ENCODE data around the gene IGF2.

The IGF2 gene

DNA sequence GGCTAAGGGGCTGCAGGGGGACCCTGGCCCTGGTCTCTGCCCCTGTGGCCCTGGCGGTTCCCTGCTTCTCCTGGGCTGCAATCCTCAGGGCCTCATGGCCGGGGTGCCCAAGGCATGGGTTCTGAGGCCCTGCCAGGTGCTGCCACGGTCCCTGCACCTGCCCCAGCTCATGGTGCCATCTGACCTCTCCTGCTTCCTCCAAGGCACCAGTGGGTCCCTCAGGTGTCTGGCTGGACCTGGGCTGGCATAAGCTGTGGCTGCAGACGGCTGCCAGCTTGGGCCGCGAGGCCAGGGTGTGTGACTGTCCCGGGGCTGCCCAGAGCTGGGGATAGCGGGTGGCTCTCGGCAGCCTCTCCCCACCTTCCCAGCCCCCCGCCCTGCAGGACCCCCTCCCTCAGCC, 19.8 kb upstream of the IGF2 start:
- TF ChIP-seq, protein P1, sequence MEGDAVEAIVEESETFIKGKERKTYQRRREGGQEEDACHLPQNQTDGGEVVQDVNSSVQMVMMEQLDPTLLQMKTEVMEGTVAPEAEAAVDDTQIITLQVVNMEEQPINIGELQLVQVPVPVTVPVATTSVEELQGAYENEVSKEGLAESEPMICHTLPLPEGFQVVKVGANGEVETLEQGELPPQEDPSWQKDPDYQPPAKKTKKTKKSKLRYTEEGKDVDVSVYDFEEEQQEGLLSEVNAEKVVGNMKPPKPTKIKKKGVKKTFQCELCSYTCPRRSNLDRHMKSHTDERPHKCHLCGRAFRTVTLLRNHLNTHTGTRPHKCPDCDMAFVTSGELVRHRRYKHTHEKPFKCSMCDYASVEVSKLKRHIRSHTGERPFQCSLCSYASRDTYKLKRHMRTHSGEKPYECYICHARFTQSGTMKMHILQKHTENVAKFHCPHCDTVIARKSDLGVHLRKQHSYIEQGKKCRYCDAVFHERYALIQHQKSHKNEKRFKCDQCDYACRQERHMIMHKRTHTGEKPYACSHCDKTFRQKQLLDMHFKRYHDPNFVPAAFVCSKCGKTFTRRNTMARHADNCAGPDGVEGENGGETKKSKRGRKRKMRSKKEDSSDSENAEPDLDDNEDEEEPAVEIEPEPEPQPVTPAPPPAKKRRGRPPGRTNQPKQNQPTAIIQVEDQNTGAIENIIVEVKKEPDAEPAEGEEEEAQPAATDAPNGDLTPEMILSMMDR (IDR thresholded peaks at IDR 0.05): no peak
- Mint-ChIP-seq H3K9me3 (no peaks in the 10 kb centered on the region), H3K27ac (no peak overlapping the region), H3K36me3 (ENCODE audit: low read depth) (no peaks in the 10 kb centered on the region), H3K4me1 (no peaks in the 10 kb centered on the region), H3K4me3 (no peak overlapping the region), H3K27me3 (ENCODE audit: low read depth, poor library complexity) (peaks cover 2% of the 10 kb centered on the region)
- no peak for DNase-seq

DNA sequence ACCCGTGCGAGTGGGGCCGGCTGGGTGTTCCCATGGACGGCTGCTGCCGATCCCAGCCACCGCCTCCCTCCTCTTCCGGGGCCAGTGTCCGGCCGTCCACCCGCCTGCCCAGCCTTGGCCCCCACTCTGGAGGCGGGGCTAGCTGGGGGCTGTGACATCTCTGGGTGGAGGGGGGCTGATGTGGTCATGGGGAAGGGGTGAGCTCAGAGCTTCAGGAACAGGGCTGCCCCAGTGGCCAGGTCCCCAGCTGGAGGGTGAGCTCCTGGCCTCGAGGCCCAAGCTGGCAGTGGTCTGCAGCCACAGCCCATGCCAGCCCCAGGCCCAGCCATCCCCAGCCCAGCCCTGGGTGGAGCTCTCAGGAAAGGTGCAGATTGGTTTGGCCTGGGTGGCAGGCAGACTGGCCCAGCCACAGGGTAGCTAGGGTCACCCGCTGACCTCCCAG, 19.1 kb upstream of the IGF2 start:
- peaks cover 2% of the 10 kb centered on the region for H3K27me3 Mint-ChIP-seq (ENCODE audit: low read depth, poor library complexity)
- no peaks in the 10 kb centered on the region for H3K9me3 Mint-ChIP-seq
- H3K27ac Mint-ChIP-seq: no peak overlapping the region
- no peaks in the 10 kb centered on the region for H3K36me3 Mint-ChIP-seq (ENCODE audit: low read depth)
- TF ChIP-seq, protein P1 (IDR thresholded peaks at IDR 0.05): no peak
- no peak for DNase-seq
- H3K4me3 Mint-ChIP-seq: no peak overlapping the region
- H3K4me1 Mint-ChIP-seq: no peaks in the 10 kb centered on the region

DNA sequence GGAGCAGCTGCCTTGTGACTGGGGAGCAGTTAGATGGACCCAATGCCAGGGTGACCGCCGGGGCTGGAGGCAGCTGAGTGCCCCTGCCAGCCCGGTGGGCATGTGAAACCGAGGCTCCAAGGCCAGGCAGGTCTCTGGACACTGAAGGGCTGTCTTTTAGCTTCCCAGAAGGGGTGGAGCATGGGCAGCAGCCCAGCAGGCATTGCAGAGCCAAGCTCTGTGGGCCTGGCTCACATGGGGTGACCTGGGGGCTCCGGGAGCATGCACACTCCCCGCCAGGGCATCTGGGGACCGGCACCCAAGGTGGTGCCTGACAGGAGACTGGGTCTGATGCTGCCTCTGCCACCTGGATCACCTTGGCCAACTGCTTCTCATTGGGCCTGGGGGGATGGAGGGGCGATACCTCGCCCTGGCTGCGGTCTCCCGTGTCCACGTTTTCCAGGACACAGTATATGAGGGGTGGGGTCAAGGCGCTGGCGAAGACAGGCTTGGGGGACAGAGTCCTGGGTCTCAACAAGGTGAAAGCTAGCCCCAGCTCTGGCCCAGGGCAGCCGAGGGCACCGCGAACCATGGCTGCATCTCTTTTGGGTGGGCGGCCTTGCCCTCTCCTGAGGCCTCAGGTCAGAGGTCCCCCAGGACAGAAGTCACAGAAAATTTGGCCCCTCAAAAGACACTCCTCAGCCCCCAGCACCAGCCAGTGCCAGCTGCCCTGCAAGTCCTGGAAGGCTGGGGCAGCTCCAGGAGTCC, 18.3 kb upstream of the IGF2 start:
- H3K36me3 Mint-ChIP-seq (ENCODE audit: low read depth): no peaks in the 10 kb centered on the region
- H3K27ac Mint-ChIP-seq: no peak overlapping the region
- no peaks in the 10 kb centered on the region for H3K4me1 Mint-ChIP-seq

DNA sequence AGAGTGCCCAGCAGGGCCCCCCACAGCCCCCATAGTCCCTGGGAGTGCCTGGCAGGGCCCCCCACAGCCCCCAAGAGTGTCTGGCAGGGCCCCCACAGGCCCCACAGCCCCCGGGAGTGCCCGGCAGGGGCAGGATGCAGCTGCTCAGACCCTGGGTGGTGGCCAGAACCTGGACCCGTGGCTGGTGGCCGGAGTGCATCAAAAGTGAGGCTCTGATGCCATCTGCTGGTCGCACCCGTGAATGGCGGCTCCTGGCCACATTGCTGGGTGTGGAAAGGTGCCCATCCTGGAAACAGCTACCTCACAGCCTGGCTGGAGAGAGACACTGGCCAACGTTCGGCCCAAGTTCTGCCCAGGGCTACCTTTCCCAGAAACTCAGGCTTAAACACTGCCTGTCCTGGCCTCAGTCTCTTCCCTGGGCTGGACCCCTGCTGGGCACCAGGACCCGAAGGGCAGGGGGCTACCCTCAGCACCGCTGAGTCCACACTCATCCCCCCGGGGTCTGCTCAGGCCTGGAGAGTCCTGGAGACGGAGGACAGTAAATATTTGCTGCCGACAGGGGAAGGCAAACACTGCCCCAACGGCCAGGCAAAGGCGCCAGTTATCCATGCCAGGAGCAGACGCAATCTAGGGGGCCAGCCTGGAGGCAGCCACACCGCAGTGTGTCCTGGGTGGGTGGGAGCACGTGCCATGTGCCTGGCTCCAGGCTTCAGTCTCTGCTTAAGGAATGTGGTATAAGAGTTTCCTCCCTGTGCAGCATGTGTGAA, 17.4 kb upstream of the IGF2 start:
- Mint-ChIP-seq H3K27ac (no peak overlapping the region), H3K27me3 (ENCODE audit: low read depth, poor library complexity) (peaks cover 2% of the 10 kb centered on the region), H3K36me3 (ENCODE audit: low read depth) (no peaks in the 10 kb centered on the region), H3K4me3 (no peak overlapping the region), H3K9me3 (no peaks in the 10 kb centered on the region), H3K4me1 (peaks cover 5% of the 10 kb centered on the region)
- TF ChIP-seq, protein P1 (IDR thresholded peaks at IDR 0.05): peak; percentile 88
- DNase-seq: peak; percentile 92

More for the DNA sequence above, 18.3 kb upstream of the IGF2 start:
- no peaks in the 10 kb centered on the region for H3K9me3 Mint-ChIP-seq
- no peak for DNase-seq
- peaks cover 2% of the 10 kb centered on the region for H3K27me3 Mint-ChIP-seq (ENCODE audit: low read depth, poor library complexity)
- TF ChIP-seq, protein P1 (IDR thresholded peaks at IDR 0.05): no peak
- no peak overlapping the region for H3K4me3 Mint-ChIP-seq

DNA sequence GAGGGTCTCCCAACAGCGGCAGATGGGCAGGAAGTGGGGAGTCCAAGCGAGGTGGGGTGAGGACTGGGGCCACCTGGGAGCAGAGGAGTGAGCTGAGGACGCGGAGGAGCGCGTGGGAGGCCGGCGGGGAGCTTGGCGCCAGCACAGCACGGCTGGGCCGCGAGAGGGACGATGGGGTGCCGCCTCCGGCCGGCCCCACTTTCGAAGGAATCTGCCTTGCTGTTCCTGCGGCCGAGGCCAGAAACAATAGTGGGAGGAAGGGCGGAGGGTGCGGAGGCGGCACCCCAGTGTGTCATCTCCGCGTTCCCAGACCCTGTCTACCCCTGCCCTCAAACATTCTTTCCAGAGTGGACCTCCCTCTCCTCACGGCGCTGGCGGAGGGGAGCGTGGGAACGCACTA, 16.3 kb upstream of the IGF2 start:
- Mint-ChIP-seq H3K4me1 (peaks cover 16% of the 10 kb centered on the region), H3K27me3 (ENCODE audit: low read depth, poor library complexity) (peaks cover 2% of the 10 kb centered on the region), H3K27ac (no peak overlapping the region), H3K36me3 (ENCODE audit: low read depth) (no peaks in the 10 kb centered on the region), H3K9me3 (no peaks in the 10 kb centered on the region), H3K4me3 (no peak overlapping the region)
- no peak for DNase-seq
- TF ChIP-seq, protein P1 (IDR thresholded peaks at IDR 0.05): no peak
